Measurements from ENCODE around the gene LONRF2. TPM values are rescaled to one million over a fixed set of nuclear protein-coding genes. Genes with fewer than 3 reads are reported as not detected.

LONRF2 gene
- total RNA-seq, 2 donors from 2014 or later: 0.21 to 1.6 TPM

- no peak for ATAC-seq
- intact Hi-C loops (cut with DNase I, micrococcal nuclease): no loop called here
- DNase-seq: no peak
Measured at GRCh38 chr2:100279586-100280534, 42.4 kb downstream of the LONRF2 start.

- ATAC-seq (no peak), DNase-seq (no peak)
- intact Hi-C loops (cut with DNase I, micrococcal nuclease): no loop called here
Measured at GRCh38 chr2:100278986-100279385, 43.3 kb downstream of the LONRF2 start.

GRCh38 chr2:100278501-100278900 is 43.8 kb downstream of the LONRF2 start:
- intact Hi-C loops (cut with DNase I, micrococcal nuclease): no loop called here
- no peak for DNase-seq
- no peak for ATAC-seq

GRCh38 chr2:100277540-100278207 is 44.6 kb downstream of the LONRF2 start:
- DNase-seq: no peak
- intact Hi-C loops (cut with DNase I, micrococcal nuclease): no loop called here
- ATAC-seq: no peak

- no peak for DNase-seq
- no peak for ATAC-seq
Measured at GRCh38 chr2:100276716-100277115, 45.6 kb downstream of the LONRF2 start.

GRCh38 chr2:100275200-100275589 is 47.1 kb downstream of the LONRF2 start:
- ATAC-seq (no peak), DNase-seq (no peak)
- intact Hi-C loops (cut with DNase I, micrococcal nuclease): no loop called here

More at GRCh38 chr2:100276716-100277115, 45.6 kb downstream of the LONRF2 start:
- intact Hi-C loops (cut with DNase I, micrococcal nuclease): no loop called here

- no peak for DNase-seq
- intact Hi-C loops (cut with DNase I, micrococcal nuclease): no loop called here
Measured at GRCh38 chr2:100274566-100275199, 47.6 kb downstream of the LONRF2 start.

GRCh38 chr2:100274076-100274475 is 48.2 kb downstream of the LONRF2 start:
- intact Hi-C loops (cut with DNase I, micrococcal nuclease): no loop called here
- DNase-seq (no peak), ATAC-seq (no peak)

More at GRCh38 chr2:100274566-100275199, 47.6 kb downstream of the LONRF2 start:
- ATAC-seq: no peak

- ATAC-seq: no peak
- intact Hi-C loops (cut with DNase I, micrococcal nuclease): no loop called here
- DNase-seq: no peak
Measured at GRCh38 chr2:100273387-100273786, 48.9 kb downstream of the LONRF2 start.

GRCh38 chr2:100272841-100273329 is 49.4 kb downstream of the LONRF2 start:
- intact Hi-C loops (cut with DNase I, micrococcal nuclease): no loop called here
- DNase-seq: no peak
- ATAC-seq: no peak

- DNase-seq (no peak), ATAC-seq (no peak)
- intact Hi-C loops (cut with DNase I, micrococcal nuclease): no loop called here
Measured at GRCh38 chr2:100271210-100271609, 51.1 kb downstream of the LONRF2 start.

GRCh38 chr2:100270381-100271146 is 51.7 kb downstream of the LONRF2 start:
- intact Hi-C loops (cut with DNase I, micrococcal nuclease): no loop called here
- DNase-seq (no peak), ATAC-seq (no peak)

- DNase-seq: no peak
- intact Hi-C loops (cut with DNase I, micrococcal nuclease): no loop called here
- no peak for ATAC-seq
Measured at GRCh38 chr2:100269889-100270288, 52.4 kb downstream of the LONRF2 start.

GRCh38 chr2:100268986-100269385 is 53.3 kb downstream of the LONRF2 start:
- intact Hi-C loops (cut with DNase I, micrococcal nuclease): no loop called here
- ATAC-seq: no peak
- DNase-seq: no peak

GRCh38 chr2:100267751-100268150 is 54.5 kb downstream of the LONRF2 start:
- DNase-seq (no peak), ATAC-seq (no peak)
- intact Hi-C loops (cut with DNase I, micrococcal nuclease): no loop called here

GRCh38 chr2:100266126-100266525 is 56.2 kb downstream of the LONRF2 start:
- ATAC-seq (no peak), DNase-seq (no peak)
- intact Hi-C loops (cut with DNase I, micrococcal nuclease): no loop called here

- intact Hi-C loops (cut with DNase I, micrococcal nuclease): loop anchor here in 1 of 2 donors (2.0 kb wide), 1 partner anchor 116 kb away; no protein-coding TSS in a partner anchor
- ATAC-seq (no peak), DNase-seq (no peak)
Measured at GRCh38 chr2:100265226-100265625, 57.1 kb downstream of the LONRF2 start.

- DNase-seq (no peak), ATAC-seq (no peak)
- intact Hi-C loops (cut with DNase I, micrococcal nuclease): loop anchor here in 1 of 2 donors (2.0 kb wide), 1 partner anchor 116 kb away; no protein-coding TSS in a partner anchor
Measured at GRCh38 chr2:100264651-100265050, 57.6 kb downstream of the LONRF2 start.

All from left colon (tissue), 2 donors.